ENCODE data around the gene PITPNC1.
"Not testable (repeated sequence)": the region's sequence is repeated elsewhere in the genome, so short reads cannot be mapped to it uniquely, and the experiment has no call there.

The PITPNC1 gene

DNA sequence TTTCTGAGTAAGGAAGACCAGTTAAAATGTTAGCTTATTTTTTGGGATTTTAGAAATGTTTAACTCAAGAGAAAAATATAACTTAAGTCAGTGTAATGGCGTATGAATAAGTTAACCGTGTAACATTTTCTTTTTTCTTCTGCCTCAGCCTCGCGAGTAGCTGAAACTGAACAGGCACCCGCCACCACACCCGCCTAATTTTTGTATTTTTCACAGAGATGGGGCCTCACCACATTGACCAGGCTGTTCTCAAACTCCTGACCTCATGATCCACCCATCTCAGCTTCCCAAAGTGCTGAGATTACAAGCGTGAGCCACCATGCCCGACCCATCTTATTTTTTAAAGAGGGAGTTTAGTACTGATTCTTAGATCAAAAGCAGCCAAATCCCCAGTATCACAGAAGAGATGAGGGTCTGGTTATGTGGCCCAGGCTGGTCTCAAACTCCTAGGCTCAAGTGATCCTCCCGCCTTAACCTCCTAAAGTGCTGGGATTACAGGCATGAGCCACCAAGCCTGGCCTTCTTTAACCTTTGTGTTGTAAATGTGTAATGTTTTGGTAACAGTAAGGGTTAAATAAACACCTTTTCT, 16.8 kb downstream of the PITPNC1 start:
- no peak for DNase-seq (ENCODE audit: low read depth in 4 of 4, low spot score in 1 of 4)

DNA sequence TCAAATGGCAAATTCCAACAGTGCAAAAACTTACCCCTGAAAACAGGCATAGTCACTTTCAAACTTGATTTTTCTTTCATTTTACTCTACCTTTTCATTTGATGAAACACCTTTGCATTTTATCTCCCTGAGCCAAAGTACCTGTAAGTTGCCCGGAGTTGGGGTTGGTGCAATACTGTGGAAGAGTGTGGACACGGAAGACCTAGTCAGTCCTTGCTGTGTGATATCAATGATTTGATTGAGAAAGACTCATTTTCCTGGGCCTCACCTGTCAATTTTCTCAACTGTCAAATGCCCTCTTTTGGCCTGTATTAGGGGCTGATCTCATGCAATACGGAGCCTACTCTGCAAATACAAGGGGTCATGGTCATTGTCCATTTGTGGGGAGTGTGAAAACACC, 22.6 kb downstream of the PITPNC1 start:
- no peak for DNase-seq (ENCODE audit: low read depth in 4 of 4, low spot score in 1 of 4)

DNA sequence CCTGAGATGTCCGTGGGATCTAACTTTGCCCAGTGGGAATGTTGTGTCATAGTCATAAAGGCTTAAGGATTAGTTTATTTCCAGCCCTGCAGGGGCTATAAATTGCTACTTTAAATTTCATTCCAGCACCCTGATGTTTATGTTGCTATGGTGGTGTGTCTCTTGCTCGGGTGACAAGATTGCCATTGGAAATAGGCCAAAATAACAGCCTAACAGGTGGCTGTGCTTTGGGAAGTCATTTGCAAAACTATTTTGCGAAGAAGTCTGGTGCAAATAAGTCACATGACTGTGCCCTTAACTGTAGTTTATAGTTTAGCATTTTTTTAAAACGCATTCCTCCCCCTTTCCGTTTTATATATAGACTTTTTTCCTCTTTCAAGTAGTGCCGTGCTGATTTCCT, 23.1 kb downstream of the PITPNC1 start:
- DNase-seq (ENCODE audit: low read depth in 4 of 4, low spot score in 1 of 4), result no peak

GRCh38 chr17:67401106-67401505, 24.0 kb downstream of the PITPNC1 start:
- no peak for DNase-seq (ENCODE audit: low read depth in 4 of 4, low spot score in 1 of 4)

- DNase-seq (ENCODE audit: low read depth in 4 of 4, low spot score in 1 of 4), result no peak
These were observed 24.8 kb downstream of the PITPNC1 start for GRCh38 chr17:67401598-67402504.

GRCh38 chr17:67403065-67403464, 26.0 kb downstream of the PITPNC1 start:
- DNase-seq (ENCODE audit: low read depth in 4 of 4, low spot score in 1 of 4), result no peak

GRCh38 chr17:67403483-67403882, 26.4 kb downstream of the PITPNC1 start:
- no peak for DNase-seq (ENCODE audit: low read depth in 4 of 4, low spot score in 1 of 4)

DNA sequence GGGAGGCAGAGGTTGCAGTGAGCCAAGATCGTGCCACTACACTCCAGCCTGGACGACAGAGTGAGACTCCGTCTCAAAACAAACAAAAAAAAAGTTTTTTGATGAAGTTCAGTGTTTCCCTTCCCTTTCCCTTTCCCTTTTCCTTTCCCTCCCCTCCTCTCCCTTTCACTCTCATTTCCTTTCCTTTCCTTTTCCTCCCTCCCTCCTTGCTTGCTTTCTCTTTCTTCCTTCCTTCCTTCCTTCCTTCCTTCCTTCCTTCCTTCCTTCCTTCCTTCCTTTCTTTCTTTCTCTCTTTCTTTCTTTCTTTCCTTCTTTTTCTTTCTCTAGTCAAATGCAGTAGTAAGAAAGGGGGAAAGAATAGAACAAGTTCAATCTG, 31.4 kb downstream of the PITPNC1 start:
- DNase-seq (ENCODE audit: low read depth in 4 of 4, low spot score in 1 of 4), result not testable (repeated sequence)

GRCh38 chr17:67411397-67411796, 34.3 kb downstream of the PITPNC1 start:
- no peak for DNase-seq (ENCODE audit: low read depth in 4 of 4, low spot score in 1 of 4)

DNA sequence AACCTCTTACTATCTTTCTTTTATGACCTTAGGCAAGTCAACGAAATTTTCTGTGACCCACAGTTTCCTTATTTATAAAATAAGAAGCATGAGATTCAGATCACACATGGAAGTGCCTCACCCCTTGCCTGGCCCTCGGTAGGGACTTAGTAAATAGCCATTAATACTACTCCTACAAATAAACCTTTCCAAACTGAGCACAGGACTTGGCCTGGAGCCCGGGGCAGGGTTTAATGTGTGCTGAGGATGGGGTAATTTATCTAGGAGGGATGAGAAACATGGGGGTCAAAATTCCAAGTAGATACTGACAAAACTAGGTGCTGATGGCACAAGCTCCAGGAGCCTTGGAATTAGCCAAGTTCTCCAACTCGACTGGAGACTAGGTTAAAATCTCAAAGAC, 35.0 kb downstream of the PITPNC1 start:
- DNase-seq (ENCODE audit: low read depth in 4 of 4, low spot score in 1 of 4), result no peak

- DNase-seq (ENCODE audit: low read depth in 4 of 4, low spot score in 1 of 4), result no peak
These were observed 35.9 kb downstream of the PITPNC1 start for GRCh38 chr17:67412941-67413340.

GRCh38 chr17:67413388-67413787, 36.3 kb downstream of the PITPNC1 start:
- DNase-seq (ENCODE audit: low read depth in 4 of 4, low spot score in 1 of 4), result no peak

- DNase-seq (ENCODE audit: low read depth in 4 of 4, low spot score in 1 of 4), result no peak
These were observed 37.0 kb downstream of the PITPNC1 start for GRCh38 chr17:67414130-67414529.

- no peak for DNase-seq (ENCODE audit: low read depth in 4 of 4, low spot score in 1 of 4)
These were observed 37.5 kb downstream of the PITPNC1 start for GRCh38 chr17:67414559-67414958.

- DNase-seq (ENCODE audit: low read depth in 4 of 4, low spot score in 1 of 4), result no peak
These were observed 38.2 kb downstream of the PITPNC1 start for GRCh38 chr17:67415291-67415690.

DNA sequence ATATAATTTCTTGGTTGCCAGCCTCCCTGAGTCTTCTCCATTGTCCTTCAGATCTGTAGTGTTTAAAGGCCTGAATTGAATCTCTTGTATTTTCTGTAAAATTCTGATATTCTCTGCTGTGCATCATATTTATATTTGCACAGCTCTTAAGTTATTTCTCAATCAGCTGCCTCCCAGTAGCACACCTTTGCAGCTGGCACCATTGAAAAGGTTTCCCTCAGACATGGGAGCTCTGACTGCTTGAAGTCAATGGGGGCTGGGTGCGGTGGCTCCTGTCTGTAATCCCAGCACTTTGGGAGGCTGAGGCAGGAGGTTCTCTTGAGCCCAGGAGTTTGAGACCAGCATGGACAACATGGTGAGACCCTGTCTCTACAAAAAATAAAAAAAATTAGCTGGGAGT, 40.4 kb downstream of the PITPNC1 start:
- DNase-seq (ENCODE audit: low read depth in 4 of 4, low spot score in 1 of 4), result no peak

DNA sequence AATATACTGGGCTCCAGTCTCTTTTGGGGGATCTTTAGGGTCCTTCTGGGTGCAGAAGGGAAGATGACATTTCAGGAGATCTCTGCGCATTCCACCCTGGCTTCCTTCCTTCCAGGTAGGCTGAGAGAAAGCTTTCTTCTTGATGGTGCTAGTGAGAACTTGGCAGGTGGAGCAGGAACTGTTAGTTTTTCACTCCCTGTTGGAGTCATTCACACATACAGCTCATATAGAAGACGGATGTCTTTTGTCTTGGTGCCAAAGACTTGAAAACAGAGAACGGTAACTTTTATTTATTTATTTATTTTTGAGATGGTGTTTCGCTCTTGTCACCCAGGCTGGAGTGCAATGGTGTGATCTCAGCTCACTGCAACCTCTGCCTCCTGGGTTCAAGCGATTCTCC, 43.9 kb downstream of the PITPNC1 start:
- DNase-seq (ENCODE audit: low read depth in 4 of 4, low spot score in 1 of 4), result no peak

GRCh38 chr17:67421869-67422273, 44.8 kb downstream of the PITPNC1 start:
- peak in 1 of 4 experiments; percentile 33 for DNase-seq (ENCODE audit: low read depth in 4 of 4, low spot score in 1 of 4)

- DNase-seq (ENCODE audit: low read depth in 4 of 4, low spot score in 1 of 4), result not testable (repeated sequence)
These were observed 45.2 kb downstream of the PITPNC1 start for GRCh38 chr17:67422296-67422695.

DNA sequence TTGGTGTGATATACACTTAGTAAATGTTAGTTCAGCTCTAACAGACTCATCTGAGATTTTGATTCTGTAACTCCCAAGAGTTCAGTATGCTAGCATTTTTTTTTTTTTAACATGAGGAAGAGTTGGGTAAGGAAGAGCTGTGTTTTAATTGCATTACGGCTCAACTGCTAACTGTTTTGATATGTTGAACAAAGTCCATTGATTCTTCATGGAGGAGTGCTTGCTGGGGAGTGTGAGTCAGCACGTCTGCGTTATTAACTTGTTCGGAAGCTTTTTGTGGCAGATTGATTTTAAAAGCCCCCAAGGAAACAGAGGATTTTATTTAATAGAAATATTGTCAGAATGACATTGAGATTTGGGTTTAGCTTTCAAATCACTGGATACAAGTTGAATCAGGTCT, 45.8 kb downstream of the PITPNC1 start:
- DNase-seq (ENCODE audit: low read depth in 4 of 4, low spot score in 1 of 4), result no peak

- no peak for DNase-seq (ENCODE audit: low read depth in 4 of 4, low spot score in 1 of 4)
These were observed 48.6 kb downstream of the PITPNC1 start for GRCh38 chr17:67425571-67426160.

GRCh38 chr17:67427424-67427823, 50.3 kb downstream of the PITPNC1 start:
- DNase-seq (ENCODE audit: low read depth in 4 of 4, low spot score in 1 of 4), result no peak
